HepG2 (cell line): ENCODE data around the gene PANK4. TPM values are rescaled to one million over a fixed set of nuclear protein-coding genes. Genes with fewer than 3 reads are reported as not detected.
"Not testable (repeated sequence)": the region's sequence is repeated elsewhere in the genome, so short reads cannot be mapped to it uniquely, and the experiment has no call there.

Experiments
- ATAC-seq: fragments of 200-7000 bp; cut with Tn5 transposase; 3 replicates; pipeline ENCODE4 v1.9.1; 2020; ENCODE audit warnings: mild to moderate bottlenecking, moderate library complexity
- BruUV-seq: library from RNA; stranded (reverse); fragments of 400-500 nt; replicated peaks from 2 replicates; lab custom pipeline; 2021; lab: Mats Ljungman, UMichigan
- CTCF ChIA-PET: fragments of 300-600 bp; formaldehyde crosslinking; extraction: SDS; loops from one replicate; lab custom pipeline; 2021; ENCODE audit warnings: low total read pairs, inconsistent platforms, low intra/inter-chr PET ratio; lab: Yijun Ruan, JAX
- POLR2A ChIA-PET: fragments of 350-600 bp; sonication (Branson Sonifier 250); formaldehyde crosslinking; loops from one replicate; lab custom pipeline; 2020; ENCODE audit warnings: antibody characterized with exemption, inconsistent platforms; lab: Yijun Ruan, JAX
- DNase-seq: peaks from one replicate; pipeline ENCODE4 v3.0.0-alpha.2; 2015; ENCODE audit warnings: low spot score
- FAIRE-seq: peaks from 3 replicates; lab custom pipeline; 2011; peaks lifted over from hg19 to GRCh38; lab: Jason Lieb, UNC
- H2AFZ ChIP-seq: one replicate; pipeline ENCODE4 v1.6.1; 2011; ENCODE audit warnings: low read length, inconsistent platforms
- H3K27ac ChIP-seq: fragments of 300-600 bp; 3 replicates; pipeline ENCODE4 v1.8.0; 2011; ENCODE audit warnings: mixed run types, mild to moderate bottlenecking, mixed read lengths, low read length, inconsistent platforms; ENCODE audit not compliant: insufficient read depth; ENCODE audit errors: extremely low read length
- H3K27me3 ChIP-seq, 2 experiments: fragments of 200-600 bp in 1 of 2; 2 replicates in 1 of 2; 3 replicates in 1 of 2; pipeline versions ENCODE4 v1.6.0 to v1.8.0; 2011; ENCODE audit warnings: low read length in 2 of 2, mild to moderate bottlenecking in 2 of 2, moderate library complexity in 2 of 2, inconsistent platforms in 1 of 2; ENCODE audit not compliant: insufficient read depth in 2 of 2, control insufficient read depth in 1 of 2
- H3K36me3 ChIP-seq, 2 experiments: fragments of 200-600 bp in 1 of 2; replicated peaks in 1 of 2; 2 replicates in 1 of 2; 3 replicates in 1 of 2; pipeline versions ENCODE4 v1.5.1 to v1.8.0; 2011; ENCODE audit warnings: low read length in 2 of 2, inconsistent platforms in 1 of 2; ENCODE audit not compliant: insufficient read depth in 2 of 2, control insufficient read depth in 1 of 2
- H3K4me1 ChIP-seq: 2 replicates; pipeline ENCODE4 v1.5.1; 2012; ENCODE audit warnings: low read length, inconsistent platforms; ENCODE audit not compliant: insufficient read depth
- H3K4me2 ChIP-seq: 2 replicates; pipeline ENCODE4 v1.6.0; 2011; ENCODE audit warnings: low read depth, low read length, inconsistent platforms
- H3K4me3 ChIP-seq, 3 experiments: fragments of 200-600 bp in 1 of 3; sonication (generic), shearing (Covaris generic) in 1 of 3; replicated peaks in 1 of 3; 2 replicates each; pipeline ENCODE4 v1.5.1; 2011 to 2016; ENCODE audit warnings: low read length in 3 of 3, inconsistent platforms in 2 of 3, low read depth in 2 of 3, mild to moderate bottlenecking in 2 of 3, control low read depth in 1 of 3, mixed read lengths in 1 of 3; ENCODE audit not compliant: insufficient read depth in 1 of 3
- H3K79me2 ChIP-seq: one replicate; pipeline ENCODE4 v1.6.1; 2011; ENCODE audit warnings: low read length, inconsistent platforms; ENCODE audit not compliant: insufficient read depth
- H3K9ac ChIP-seq: 2 replicates; pipeline ENCODE4 v1.6.0; 2011; ENCODE audit warnings: mild to moderate bottlenecking, low read depth, low read length, inconsistent platforms; ENCODE audit not compliant: insufficient read depth
- H3K9me3 ChIP-seq: 2 replicates; pipeline ENCODE4 v1.5.1; 2012; ENCODE audit warnings: mild to moderate bottlenecking, low read length
- H4K20me1 ChIP-seq: 2 replicates; pipeline ENCODE4 v1.6.0; 2011; ENCODE audit warnings: inconsistent platforms, mild to moderate bottlenecking, low read length, moderate library complexity; ENCODE audit not compliant: insufficient read depth
- DNMT3B ChIP-seq: conservative IDR thresholded peaks from 2 replicates; pipeline ENCODE4 v1.6.1; 2016; ENCODE audit warnings: missing biosample characterization, control low read depth
- FOXC1 ChIP-seq: sonication (generic); formaldehyde crosslinking; IDR thresholded peaks from 2 replicates; pipeline ENCODE4 v1.8.0; 2022; ENCODE audit warnings: mild to moderate bottlenecking, missing genetic modification reagents, borderline replicate concordance
- MBD4 ChIP-seq: IDR thresholded peaks from 2 replicates; pipeline ENCODE4 v1.6.1; 2012; ENCODE audit warnings: low read length, inconsistent platforms, borderline replicate concordance
- NR2C2 ChIP-seq: sonication (generic); formaldehyde crosslinking; IDR thresholded peaks from 2 replicates; pipeline ENCODE4 v1.4.0; 2020; ENCODE audit warnings: missing genetic modification reagents, mild to moderate bottlenecking, moderate library complexity, borderline replicate concordance
- TAF1 ChIP-seq: sonication (generic); formaldehyde crosslinking; IDR thresholded peaks from 2 replicates; pipeline ENCODE4 v1.4.0; 2020; ENCODE audit warnings: missing genetic modification reagents
- TBP ChIP-seq: sonication (generic); formaldehyde crosslinking; IDR thresholded peaks from 2 replicates; pipeline ENCODE4 v1.5.0; 2020; ENCODE audit warnings: missing genetic modification reagents
- ZNF326 ChIP-seq: sonication (generic); formaldehyde crosslinking; IDR thresholded peaks from 2 replicates; pipeline ENCODE4 v1.4.0; 2020; ENCODE audit warnings: missing genetic modification reagents, borderline replicate concordance
- ZNF430 ChIP-seq: sonication (generic); formaldehyde crosslinking; IDR thresholded peaks from 2 replicates; pipeline ENCODE4 v1.9.0; 2021; ENCODE audit warnings: mild to moderate bottlenecking, missing genetic modification reagents
- WGBS: methylation state at CpG from one replicate; pipeline ENCODE4 v1.1.6; 2017; ENCODE audit warnings: low lambda C conversion rate; 5-methylcytosine and 5-hydroxymethylcytosine counted together
- in situ Hi-C: cut with HindIII; loops from 2 replicates; pipeline ENCODE4 v1.10.0; 2017; ENCODE audit warnings: low pct_unique_long_range_greater_than_20kb; ENCODE audit not compliant: extremely low pct_ligation_motif_present
- intact Hi-C: fragments of 100-400 bp; cut with micrococcal nuclease; formaldehyde crosslinking; loops from one replicate; pipeline ENCODE4 v1.10.0; 2022; ENCODE audit not compliant: unreplicated experiment
- polyA plus RNA-seq, 8 experiments: library from polyadenylated mRNA; depleted of rRNA in 3 of 8; stranded (reverse) in 7 of 8; unstranded in 1 of 8; fragments of >200 nt; fragmentation: Illumina TruSeq in 4 of 8; extraction: Trizol in 4 of 8; gene quantifications; 2 replicates each; pipeline versions ENCODE4 v1.2.1 to v1.2.3, GENCODE V29; 2011 to 2016; ENCODE audit warnings: low read depth in 4 of 8, missing spikeins in 1 of 8, mixed read lengths in 1 of 8; ENCODE audit not compliant: insufficient read depth in 1 of 8
- total RNA-seq, 5 experiments: library from RNA; depleted of rRNA; stranded (reverse); fragments of >200 nt; fragmentation: Illumina TruSeq; extraction: Trizol; gene quantifications; 2 replicates each; pipeline ENCODE4 v1.2.3, GENCODE V29; 2016; ENCODE audit warnings: low read depth in 1 of 5
- TF ChIP-seq, protein P1 (sequence below): sonication (generic); formaldehyde crosslinking; IDR thresholded peaks from 2 replicates; pipeline ENCODE4 v1.5.0; 2020; ENCODE audit warnings: mild to moderate bottlenecking, missing genetic modification reagents, moderate library complexity
- TF ChIP-seq, protein P2 (sequence below): sonication (generic); formaldehyde crosslinking; IDR thresholded peaks from 2 replicates; pipeline ENCODE4 v1.4.0; 2020; ENCODE audit warnings: missing genetic modification reagents
- TF ChIP-seq, protein P3 (sequence below): sonication (generic); formaldehyde crosslinking; IDR thresholded peaks from 2 replicates; pipeline ENCODE4 v1.8.0; 2023; ENCODE audit warnings: mild to moderate bottlenecking, missing genetic modification reagents

PANK4 gene
- total and polyA plus RNA-seq, 2 of the 13 experiments (the other 11 are each of a cell fraction or from before 2014, with no cell fraction given): 17.4 to 19.3 TPM

DNA sequence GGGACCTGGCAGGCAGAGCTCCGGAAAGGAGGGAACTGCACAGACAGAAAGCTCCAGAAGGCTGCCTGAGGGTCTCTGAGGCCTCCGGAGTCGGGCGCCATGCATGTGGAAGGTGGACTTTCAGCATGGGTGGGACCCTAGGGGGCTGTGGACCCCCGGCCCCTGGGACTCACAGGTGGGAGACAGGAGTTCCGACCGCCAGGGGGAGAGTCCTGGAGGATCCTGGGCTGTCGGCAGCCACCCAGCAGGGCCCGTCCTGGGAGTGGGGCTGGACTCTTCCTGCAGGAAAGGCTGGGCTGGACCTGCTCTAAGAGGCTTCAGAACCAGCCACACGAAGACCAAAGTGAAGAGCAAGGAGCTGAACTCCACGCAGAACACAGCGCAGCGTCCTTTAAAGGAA is 43.3 kb upstream of the PANK4 start:
- H3K27me3 ChIP-seq: peaks cover 5 to 40% of the 10 kb centered on the region in 2 experiments; a peak in 4 of 5 replicates
- ATAC-seq: peak; percentile 54
- intact Hi-C loops, H3K9ac ChIP-seq, POLR2A ChIA-PET, H3K4me2 ChIP-seq, H3K36me3 ChIP-seq, H2AFZ ChIP-seq, CTCF ChIA-PET, BruUV-seq, H4K20me1 ChIP-seq, H3K27ac ChIP-seq, in situ Hi-C loops, FAIRE-seq, DNase-seq, H3K79me2 ChIP-seq, H3K4me3 ChIP-seq: not testable (repeated sequence)
- H3K4me1 ChIP-seq: peaks cover 48% of the 10 kb centered on the region
- peaks cover 11% of the 10 kb centered on the region for H3K9me3 ChIP-seq
- 65% methylated on average over 4 of the region's 13 CpGs for WGBS
- TF ChIP-seq, protein P1, sequence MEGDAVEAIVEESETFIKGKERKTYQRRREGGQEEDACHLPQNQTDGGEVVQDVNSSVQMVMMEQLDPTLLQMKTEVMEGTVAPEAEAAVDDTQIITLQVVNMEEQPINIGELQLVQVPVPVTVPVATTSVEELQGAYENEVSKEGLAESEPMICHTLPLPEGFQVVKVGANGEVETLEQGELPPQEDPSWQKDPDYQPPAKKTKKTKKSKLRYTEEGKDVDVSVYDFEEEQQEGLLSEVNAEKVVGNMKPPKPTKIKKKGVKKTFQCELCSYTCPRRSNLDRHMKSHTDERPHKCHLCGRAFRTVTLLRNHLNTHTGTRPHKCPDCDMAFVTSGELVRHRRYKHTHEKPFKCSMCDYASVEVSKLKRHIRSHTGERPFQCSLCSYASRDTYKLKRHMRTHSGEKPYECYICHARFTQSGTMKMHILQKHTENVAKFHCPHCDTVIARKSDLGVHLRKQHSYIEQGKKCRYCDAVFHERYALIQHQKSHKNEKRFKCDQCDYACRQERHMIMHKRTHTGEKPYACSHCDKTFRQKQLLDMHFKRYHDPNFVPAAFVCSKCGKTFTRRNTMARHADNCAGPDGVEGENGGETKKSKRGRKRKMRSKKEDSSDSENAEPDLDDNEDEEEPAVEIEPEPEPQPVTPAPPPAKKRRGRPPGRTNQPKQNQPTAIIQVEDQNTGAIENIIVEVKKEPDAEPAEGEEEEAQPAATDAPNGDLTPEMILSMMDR (CRISPR knock-in tag): peak; percentile 30; the same call in 1 of the 2 replicates

DNA sequence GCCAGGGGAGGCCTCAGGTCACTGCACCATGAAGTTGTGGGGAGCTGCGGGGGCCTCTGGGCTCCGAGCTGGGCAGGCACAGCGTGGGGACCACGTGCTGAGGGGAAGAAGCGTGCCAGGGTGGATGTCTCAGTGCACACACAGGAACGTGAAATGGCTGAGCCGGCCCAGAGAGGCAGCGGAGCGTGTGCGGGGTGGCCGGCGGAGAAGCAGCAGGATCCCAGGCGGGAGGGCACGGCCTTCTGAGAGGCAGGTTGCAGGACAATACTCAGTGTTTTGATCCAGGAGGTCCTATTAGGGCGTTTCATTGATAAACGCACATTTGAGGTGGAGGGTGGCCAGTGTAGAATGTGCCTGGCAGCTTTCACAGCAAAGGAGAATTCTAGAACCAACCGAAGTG is 42.7 kb upstream of the PANK4 start:
- WGBS: 42% methylated on average over 12 of the region's 17 CpGs
- POLR2A ChIA-PET: no interaction called here
- DNase-seq (no peak), FAIRE-seq (no peak), ATAC-seq (peak; percentile 6; the same call in 1 of the 3 replicates)
- no peak overlapping the region for H3K27ac ChIP-seq
- H3K9me3 ChIP-seq: peaks cover 11% of the 10 kb centered on the region
- H3K79me2 ChIP-seq: no peaks in the 10 kb centered on the region
- intact Hi-C loops (no loop called here), in situ Hi-C loops (no loop called here)
- peaks cover 41% of the 10 kb centered on the region for H3K4me1 ChIP-seq
- H3K27me3 ChIP-seq: peaks cover 5 to 40% of the 10 kb centered on the region in 2 experiments; a peak in 4 of 5 replicates
- H2AFZ ChIP-seq: no peak overlapping the region
- H3K9ac ChIP-seq: no peak overlapping the region
- peak overlapping the region; percentile 7; the same call in 1 of the 2 replicates for H3K4me2 ChIP-seq
- H4K20me1 ChIP-seq: no peaks in the 10 kb centered on the region
- CTCF ChIA-PET: no interaction called here
- no peaks in the 10 kb centered on the region for H3K36me3 ChIP-seq
- no peak overlapping the region for H3K4me3 ChIP-seq
- no TSS peak for BruUV-seq
- no peak for TF ChIP-seq ZNF326 (CRISPR knock-in tag)
- TF ChIP-seq TBP (CRISPR knock-in tag): no peak
- TF ChIP-seq TAF1 (CRISPR knock-in tag): no peak
- TF ChIP-seq MBD4: no peak
- TF ChIP-seq DNMT3B (CRISPR knock-in tag): no peak
- TF ChIP-seq, protein P2, sequence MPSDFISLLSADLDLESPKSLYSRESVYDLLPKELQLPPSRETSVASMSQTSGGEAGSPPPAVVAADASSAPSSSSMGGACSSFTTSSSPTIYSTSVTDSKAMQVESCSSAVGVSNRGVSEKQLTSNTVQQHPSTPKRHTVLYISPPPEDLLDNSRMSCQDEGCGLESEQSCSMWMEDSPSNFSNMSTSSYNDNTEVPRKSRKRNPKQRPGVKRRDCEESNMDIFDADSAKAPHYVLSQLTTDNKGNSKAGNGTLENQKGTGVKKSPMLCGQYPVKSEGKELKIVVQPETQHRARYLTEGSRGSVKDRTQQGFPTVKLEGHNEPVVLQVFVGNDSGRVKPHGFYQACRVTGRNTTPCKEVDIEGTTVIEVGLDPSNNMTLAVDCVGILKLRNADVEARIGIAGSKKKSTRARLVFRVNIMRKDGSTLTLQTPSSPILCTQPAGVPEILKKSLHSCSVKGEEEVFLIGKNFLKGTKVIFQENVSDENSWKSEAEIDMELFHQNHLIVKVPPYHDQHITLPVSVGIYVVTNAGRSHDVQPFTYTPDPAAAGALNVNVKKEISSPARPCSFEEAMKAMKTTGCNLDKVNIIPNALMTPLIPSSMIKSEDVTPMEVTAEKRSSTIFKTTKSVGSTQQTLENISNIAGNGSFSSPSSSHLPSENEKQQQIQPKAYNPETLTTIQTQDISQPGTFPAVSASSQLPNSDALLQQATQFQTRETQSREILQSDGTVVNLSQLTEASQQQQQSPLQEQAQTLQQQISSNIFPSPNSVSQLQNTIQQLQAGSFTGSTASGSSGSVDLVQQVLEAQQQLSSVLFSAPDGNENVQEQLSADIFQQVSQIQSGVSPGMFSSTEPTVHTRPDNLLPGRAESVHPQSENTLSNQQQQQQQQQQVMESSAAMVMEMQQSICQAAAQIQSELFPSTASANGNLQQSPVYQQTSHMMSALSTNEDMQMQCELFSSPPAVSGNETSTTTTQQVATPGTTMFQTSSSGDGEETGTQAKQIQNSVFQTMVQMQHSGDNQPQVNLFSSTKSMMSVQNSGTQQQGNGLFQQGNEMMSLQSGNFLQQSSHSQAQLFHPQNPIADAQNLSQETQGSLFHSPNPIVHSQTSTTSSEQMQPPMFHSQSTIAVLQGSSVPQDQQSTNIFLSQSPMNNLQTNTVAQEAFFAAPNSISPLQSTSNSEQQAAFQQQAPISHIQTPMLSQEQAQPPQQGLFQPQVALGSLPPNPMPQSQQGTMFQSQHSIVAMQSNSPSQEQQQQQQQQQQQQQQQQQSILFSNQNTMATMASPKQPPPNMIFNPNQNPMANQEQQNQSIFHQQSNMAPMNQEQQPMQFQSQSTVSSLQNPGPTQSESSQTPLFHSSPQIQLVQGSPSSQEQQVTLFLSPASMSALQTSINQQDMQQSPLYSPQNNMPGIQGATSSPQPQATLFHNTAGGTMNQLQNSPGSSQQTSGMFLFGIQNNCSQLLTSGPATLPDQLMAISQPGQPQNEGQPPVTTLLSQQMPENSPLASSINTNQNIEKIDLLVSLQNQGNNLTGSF (CRISPR knock-in tag): no peak
- no peak for TF ChIP-seq ZNF430 (CRISPR knock-in tag)
- TF ChIP-seq FOXC1 (CRISPR knock-in tag): no peak
- TF ChIP-seq, protein P3, sequence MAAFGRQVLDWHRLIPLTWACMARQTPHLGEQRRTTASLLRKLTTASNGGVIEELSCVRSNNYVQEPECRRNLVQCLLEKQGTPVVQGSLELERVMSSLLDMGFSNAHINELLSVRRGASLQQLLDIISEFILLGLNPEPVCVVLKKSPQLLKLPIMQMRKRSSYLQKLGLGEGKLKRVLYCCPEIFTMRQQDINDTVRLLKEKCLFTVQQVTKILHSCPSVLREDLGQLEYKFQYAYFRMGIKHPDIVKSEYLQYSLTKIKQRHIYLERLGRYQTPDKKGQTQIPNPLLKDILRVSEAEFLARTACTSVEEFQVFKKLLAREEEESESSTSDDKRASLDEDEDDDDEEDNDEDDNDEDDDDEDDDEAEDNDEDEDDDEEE: no peak
- TF ChIP-seq NR2C2 (CRISPR knock-in tag): no peak
